ENCODE results near the gene KIAA1671.

GRCh38 chr22:25016311-25016710, 63.8 kb downstream of the KIAA1671 start:
- TF ChIP-seq, protein P1, sequence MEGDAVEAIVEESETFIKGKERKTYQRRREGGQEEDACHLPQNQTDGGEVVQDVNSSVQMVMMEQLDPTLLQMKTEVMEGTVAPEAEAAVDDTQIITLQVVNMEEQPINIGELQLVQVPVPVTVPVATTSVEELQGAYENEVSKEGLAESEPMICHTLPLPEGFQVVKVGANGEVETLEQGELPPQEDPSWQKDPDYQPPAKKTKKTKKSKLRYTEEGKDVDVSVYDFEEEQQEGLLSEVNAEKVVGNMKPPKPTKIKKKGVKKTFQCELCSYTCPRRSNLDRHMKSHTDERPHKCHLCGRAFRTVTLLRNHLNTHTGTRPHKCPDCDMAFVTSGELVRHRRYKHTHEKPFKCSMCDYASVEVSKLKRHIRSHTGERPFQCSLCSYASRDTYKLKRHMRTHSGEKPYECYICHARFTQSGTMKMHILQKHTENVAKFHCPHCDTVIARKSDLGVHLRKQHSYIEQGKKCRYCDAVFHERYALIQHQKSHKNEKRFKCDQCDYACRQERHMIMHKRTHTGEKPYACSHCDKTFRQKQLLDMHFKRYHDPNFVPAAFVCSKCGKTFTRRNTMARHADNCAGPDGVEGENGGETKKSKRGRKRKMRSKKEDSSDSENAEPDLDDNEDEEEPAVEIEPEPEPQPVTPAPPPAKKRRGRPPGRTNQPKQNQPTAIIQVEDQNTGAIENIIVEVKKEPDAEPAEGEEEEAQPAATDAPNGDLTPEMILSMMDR (IDR thresholded peaks at IDR 0.05 in 4 of 5, conservative IDR thresholded peaks at IDR 0.05 in 1 of 5): no peak
- TF ChIP-seq POLR2A (IDR thresholded peaks at IDR 0.05): no peak
